HG03280 (cell line): ENCODE data around the gene APOH.

Experiments used
- ATAC-seq: cut with Tn5 transposase; IDR thresholded peaks from one replicate; pipeline ENCODE4 v1.9.1; 2021; ENCODE audit warnings: mild to moderate bottlenecking, moderate library complexity; ENCODE audit not compliant: unreplicated experiment

The APOH gene

DNA sequence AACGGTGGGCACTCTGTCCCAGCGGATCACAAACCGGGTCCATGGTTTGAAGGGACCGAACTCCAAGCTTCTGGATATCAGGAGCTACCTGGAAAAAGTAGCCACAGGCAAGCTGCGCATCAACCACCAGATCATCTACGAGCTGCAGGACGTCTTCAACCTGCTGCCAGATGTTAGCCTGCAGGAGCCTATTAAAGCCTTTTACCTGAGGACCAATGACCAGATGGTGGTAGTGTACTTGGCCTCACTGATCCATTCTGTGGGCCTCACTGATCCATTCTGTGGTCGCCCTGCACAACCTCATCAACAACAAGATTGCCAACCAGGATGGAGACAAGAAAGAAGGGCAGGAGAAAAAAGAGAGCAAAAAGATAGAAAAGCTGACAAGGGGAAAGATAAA is 31.0 kb downstream of the APOH start:
- ATAC-seq = no peak

- ATAC-seq = no peak
Observed at GRCh38 chr17:66192378-66192687, 36.9 kb downstream of the APOH start.

DNA sequence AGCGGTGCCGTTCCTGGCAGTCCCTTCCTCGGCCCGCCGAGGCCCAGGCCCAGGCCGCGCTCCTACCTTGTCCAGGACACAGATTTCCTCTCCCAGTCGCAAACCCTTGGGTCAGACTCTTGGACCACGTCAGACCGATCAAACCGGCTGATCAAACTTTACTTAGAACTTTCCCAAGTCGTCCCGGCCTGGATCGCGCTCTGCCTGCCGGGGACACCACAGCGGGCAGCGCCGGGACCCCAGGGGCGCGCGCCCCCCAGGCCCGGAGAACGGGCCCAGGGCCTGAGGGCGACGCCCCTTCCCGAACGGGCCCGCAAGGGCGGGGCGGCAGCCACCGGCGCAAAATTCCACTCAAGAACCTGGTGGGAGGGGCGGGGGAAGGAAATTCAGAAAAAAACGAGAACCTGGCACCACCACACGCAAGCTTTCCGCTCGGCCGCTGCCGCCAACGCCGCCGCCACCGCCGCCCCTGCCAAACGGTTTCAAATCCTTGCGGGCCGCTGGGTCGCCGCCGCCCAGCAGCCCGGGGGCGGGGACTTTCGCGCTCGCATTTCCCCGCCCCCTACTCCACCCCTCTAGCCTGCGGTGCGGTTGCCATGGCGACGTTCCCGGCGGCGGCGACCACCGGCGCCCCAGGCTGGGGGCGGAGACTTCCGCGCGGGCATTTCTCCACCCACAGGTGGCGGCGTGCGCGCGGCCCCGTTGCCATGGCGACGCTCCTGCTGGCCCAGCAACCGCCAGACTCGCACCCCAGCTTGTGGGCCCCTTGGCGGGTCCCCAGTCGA is 37.4 kb downstream of the APOH start, which contains the start of gene CEP112:
TSS of gene CEP112 (minus strand) at position 541 of the 785 bp plus-strand sequence.
- ATAC-seq = peak; percentile 80

GRCh38 chr17:66190738-66191592 is 38.2 kb downstream of the APOH start:
- no peak for ATAC-seq

GRCh38 chr17:66187718-66188117 is 41.5 kb downstream of the APOH start:
- ATAC-seq = no peak

- ATAC-seq = no peak
Observed at GRCh38 chr17:66185862-66186261, 43.4 kb downstream of the APOH start.

- no peak for ATAC-seq
Observed at GRCh38 chr17:66184392-66184791, 44.8 kb downstream of the APOH start.

DNA sequence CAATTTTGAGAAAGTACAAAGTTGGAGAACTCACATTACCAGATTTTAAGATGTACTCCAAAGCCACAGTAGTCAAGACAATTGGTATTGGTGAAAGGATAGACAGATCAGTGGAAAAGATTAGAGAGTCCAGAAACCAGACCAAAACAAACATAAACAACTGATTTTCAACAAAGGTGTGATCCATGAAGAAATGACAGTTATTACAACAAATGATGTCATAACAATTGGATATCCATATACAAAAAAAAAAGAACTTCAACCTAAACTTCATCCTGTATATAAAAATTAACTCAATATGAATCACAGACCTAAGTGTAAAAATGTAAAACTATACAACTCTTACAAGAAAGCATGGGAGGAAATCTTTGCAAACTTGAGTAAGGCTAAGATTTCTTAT is 45.7 kb downstream of the APOH start:
- no peak for ATAC-seq

DNA sequence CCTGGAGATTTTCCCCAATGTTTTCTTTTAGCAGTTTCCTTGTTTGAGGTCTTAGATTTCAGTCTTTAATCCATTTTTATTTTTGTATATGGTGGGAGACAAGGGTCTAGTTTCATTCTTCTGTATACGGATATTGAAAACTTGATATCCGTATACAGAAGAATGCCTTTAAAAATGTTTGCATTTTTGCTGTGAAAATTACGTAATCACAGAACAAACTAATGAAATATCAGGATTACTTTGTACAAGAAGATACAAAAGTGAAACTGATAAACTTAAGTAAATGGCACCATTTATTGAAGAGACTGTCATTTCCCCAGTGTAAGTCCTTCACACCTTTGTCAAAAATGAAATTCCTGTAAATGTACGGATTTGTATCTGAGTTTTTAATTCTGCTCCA is 50.6 kb downstream of the APOH start:
- no peak for ATAC-seq

DNA sequence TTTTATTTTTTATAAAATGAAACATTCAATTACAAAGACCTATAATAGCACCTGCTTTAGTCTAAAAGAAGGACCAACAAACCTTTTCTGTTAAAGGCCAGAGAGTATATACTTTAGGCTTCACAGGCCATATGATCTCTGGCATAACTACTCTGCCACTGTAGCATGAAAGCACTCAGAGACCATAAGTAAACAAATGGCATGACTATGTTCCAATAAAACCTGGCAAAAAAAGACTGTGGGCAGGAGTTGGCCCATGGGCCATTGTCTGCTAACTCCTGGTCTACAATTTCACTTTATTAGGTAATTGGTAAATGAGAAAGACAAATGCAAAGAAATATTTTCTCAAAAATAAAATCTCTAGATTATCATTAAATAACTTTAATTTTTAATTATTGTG is 52.2 kb downstream of the APOH start:
- ATAC-seq = no peak

DNA sequence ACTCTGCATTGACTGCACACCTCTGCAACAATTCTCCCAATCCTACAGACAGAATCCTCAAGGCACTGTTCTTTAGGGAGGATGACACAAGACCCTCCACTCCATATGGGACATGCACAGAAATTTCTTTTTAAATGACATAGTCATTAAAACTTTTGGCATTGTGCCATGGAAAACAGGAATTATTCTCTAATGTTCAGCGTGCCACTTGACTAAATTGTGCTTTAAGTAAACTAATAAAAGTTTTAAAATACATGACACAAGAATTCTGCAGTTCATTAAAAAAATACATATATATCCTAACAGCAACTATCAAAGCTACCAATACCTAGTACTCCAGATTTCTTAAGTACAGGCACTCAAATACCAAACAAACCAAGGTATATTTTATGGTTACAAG is 53.3 kb downstream of the APOH start:
- no peak for ATAC-seq

- ATAC-seq = no peak
Observed at GRCh38 chr17:66172691-66173223, 56.5 kb downstream of the APOH start.

DNA sequence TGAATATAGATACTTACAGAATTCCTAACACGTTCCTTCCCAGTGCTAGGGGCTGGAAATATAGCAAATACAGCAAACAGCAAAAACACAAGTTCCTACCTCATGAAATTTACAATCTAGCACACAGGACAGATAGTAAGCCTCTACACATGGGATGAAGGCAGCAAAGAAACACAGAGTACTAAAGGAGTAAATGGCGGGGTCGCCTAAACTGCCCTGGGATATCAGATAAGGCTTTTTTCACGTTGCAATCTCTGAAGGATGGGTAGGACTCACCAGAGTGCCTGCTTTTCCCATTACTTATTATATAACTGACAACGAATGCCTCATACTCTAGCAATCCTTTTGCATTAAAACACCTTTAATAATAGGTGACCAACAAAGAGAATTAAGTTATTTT is 57.1 kb downstream of the APOH start:
- ATAC-seq = no peak

DNA sequence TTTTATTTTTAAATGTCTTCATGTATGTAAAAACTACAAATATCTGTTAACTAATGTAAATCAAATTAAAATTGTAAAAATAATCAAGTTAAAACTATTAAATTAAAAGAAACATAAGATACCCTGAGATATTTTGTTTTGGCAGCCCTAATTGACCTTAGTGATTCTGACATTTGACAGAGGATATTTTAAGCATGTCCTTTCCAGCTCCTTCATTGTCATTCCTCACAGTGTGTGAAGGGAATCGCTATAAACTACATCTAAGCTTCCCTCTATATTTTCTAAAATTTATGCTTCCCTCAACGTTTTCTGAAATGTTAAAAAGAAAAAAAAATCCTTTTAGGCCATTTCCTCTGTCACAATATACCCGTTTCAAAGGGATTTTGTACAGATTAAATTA is 57.5 kb downstream of the APOH start:
- no peak for ATAC-seq

- ATAC-seq = no peak
Observed at GRCh38 chr17:66171172-66171571, 58.0 kb downstream of the APOH start.

- no peak for ATAC-seq
Observed at GRCh38 chr17:66169839-66170238, 59.4 kb downstream of the APOH start.

DNA sequence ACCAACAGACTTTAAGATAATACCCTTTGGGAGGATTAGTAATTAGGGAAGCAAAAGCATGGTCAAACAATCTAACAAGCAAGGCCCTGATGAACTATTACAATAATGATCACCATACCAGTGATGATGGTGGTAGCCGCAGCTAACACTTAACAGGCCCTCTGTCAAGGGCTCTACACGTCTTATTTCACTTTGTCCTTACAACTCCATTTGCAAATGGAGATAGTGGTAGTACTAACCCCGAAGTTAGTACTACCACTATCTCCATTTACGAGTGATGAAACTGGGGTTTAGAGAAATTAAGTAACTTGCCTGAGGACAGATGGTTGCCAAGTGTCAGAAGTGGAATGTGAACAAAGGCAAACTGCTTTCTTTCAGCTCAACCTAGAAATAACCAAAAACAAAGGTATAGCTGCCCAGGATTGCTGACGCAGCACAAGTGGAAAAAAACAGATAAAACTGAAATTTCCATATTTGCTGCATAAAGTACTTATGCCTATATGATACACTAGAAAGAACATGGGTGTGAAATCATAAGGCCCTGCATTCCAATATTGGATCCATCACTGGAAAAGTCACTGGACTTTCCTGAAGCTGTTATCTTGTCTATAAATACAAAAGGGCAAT is 61.9 kb downstream of the APOH start:
- ATAC-seq = no peak

DNA sequence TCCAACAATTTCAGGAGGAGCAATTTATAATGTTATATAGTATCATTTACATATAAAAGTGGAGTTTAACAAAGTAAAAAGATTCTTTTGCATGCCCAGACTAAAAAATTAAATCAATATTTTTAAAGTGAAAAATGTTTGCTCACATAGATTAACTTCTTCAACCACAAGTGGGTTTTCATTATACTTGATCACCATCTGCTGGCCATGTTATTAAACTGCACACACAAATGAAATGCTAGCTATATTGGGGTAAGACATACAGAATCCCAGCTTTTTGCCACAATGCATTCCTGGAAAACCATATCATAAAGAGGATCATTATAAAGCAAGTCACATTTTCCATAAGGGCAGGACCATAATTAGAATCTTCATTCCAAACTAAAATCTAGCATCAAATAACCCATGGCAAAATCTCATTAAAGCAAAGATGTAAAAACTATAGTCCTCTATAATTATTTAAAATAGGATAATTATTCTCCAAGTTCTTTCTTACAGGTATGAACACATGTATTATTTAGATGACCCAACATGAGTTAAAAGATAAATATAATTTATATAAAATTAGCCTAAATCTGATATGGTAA is 63.6 kb downstream of the APOH start:
- no peak for ATAC-seq
